Testis (tissue), 2 donors: Measurements from ENCODE around the gene CBLB.

Experiments
- POLR2A ChIP-seq: fragments of 450-650 bp; IDR thresholded peaks from one replicate; pipeline ENCODE4 v1.6.1; 2017; ENCODE audit warnings: antibody characterized with exemption, mild to moderate bottlenecking, moderate library complexity
- TF ChIP-seq, protein P1 (sequence below), 3 experiments: fragments of 450-650 bp in 2 of 3; fragments of 200-600 bp in 1 of 3; sonication (generic) in 1 of 3; IDR thresholded peaks; one replicate each; pipeline ENCODE4 v1.5.1; 2016 to 2019; ENCODE audit warnings: antibody characterized with exemption in 3 of 3, mild to moderate bottlenecking in 2 of 3, moderate library complexity in 1 of 3

DNA sequence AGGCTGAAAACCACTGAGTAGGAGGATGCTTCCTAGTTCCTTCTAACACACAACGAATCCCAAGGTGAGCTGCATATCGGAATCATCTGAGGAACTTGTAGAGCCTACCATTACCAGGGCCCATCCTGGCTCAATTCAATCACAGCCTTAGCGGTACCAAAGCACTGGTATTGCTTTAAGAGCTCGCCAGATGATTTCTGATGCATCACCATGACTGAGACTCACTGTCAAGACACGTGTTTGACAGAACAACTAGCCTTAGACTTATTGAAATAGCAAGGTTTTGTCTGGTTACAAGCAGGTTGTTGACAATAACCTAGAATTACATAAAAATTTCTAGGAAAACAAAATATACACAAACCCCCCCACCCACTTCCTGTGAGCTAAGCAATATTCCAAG, 68.5 kb downstream of the CBLB start:
- TF ChIP-seq, protein P1, sequence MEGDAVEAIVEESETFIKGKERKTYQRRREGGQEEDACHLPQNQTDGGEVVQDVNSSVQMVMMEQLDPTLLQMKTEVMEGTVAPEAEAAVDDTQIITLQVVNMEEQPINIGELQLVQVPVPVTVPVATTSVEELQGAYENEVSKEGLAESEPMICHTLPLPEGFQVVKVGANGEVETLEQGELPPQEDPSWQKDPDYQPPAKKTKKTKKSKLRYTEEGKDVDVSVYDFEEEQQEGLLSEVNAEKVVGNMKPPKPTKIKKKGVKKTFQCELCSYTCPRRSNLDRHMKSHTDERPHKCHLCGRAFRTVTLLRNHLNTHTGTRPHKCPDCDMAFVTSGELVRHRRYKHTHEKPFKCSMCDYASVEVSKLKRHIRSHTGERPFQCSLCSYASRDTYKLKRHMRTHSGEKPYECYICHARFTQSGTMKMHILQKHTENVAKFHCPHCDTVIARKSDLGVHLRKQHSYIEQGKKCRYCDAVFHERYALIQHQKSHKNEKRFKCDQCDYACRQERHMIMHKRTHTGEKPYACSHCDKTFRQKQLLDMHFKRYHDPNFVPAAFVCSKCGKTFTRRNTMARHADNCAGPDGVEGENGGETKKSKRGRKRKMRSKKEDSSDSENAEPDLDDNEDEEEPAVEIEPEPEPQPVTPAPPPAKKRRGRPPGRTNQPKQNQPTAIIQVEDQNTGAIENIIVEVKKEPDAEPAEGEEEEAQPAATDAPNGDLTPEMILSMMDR (IDR thresholded peaks at IDR 0.05), result no peak
- no peak for TF ChIP-seq POLR2A
